Stimulated activated CD4-positive, alpha-beta T cell treated with anti-CD3 and anti-CD28 coated beads, Interleukin-4, amount 100 ng/mL, for 24 hours (primary cell): ENCODE measurements around the gene SEC16A.

Experiments
- DNase-seq: peaks from one replicate; pipeline ENCODE4 v3.0.0-alpha.2; 2020

SEC16A gene

GRCh38 chr9:136499935-136500910 is 17.4 kb upstream of the SEC16A start:
- no peak for DNase-seq

GRCh38 chr9:136499071-136499934 is 16.5 kb upstream of the SEC16A start:
- DNase-seq, result no peak

- no peak for DNase-seq
Observed at GRCh38 chr9:136497916-136498695, 15.3 kb upstream of the SEC16A start.

- no peak for DNase-seq
Observed at GRCh38 chr9:136496801-136497620, 14.2 kb upstream of the SEC16A start.

DNA sequence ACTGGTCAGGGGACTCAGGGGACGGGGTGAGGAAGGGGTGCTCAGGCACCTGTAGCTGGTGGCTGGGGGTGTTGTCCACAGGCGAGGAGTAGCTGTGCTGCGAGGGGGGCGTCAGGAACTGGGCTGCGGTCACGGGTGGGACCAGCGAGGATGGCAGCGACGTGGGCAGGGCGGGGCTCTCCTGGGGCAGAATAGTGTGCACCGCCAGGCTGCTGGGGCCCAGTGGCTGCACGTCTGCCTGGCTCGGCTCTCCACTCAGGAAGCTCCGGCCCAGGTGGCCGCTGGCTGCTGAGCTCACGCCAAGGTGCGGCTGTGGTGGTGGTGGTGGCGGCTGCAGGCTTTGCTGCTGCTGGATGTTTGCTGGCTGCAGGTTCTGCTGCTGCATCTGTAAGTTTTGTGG is 13.3 kb upstream of the SEC16A start:
- no peak for DNase-seq

DNA sequence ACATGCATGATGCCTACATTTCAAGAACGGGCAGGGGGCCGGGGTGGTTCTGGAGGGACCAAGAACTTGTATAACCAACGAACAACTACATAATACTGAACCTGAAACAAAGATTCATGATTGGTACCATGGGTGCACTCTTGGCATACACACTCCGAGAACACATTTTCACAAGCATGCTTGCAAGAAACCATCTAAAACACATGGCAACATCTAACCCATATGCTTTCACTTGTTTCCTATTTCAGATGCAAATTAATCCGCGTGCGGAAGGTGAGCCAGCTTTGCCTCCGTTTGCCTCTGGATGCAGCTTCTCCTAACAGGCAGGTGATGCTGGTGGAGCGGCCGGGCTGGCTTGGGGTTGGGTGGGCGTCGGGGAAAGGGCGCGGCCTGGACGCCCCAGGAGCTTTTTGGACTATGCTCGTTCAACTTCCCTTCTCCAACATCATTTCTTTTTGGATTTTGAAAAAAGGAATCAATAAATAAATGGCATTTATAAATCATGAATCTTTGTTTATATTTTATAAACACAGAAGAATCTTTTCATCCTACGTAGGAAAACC is 12.5 kb upstream of the SEC16A start:
- DNase-seq, result no peak

DNA sequence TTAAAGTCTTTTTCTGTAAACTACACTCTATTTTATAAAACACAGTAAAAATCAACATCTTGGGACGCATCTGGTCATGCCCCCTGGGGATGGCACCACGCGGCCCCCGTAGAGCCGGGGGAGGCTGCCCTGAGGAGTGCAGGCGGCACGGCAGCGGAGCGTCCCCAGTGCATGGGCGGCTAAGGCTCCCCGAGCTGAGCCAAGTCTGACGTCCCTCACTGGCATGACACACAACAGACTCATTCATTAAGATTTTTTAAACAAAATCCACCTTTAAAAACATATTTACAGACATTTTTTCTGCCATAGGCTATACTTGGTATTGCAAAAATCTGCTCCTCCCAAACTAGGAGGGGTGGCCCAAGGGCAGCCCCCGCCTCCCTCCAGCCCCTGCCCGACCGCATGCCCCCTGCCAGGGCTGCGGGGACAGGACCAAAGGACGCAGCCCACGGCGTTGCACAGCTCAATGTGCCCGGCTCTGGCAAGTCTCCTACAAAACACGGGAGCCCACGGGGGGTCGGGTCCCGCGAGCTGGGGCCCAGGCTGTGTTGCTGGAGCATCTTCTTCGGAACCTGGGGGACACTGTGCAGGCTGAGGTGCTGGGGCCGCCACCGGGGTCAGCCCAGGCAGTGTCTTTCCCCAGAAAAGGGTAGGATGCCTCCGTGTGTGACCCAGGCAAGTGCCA is 11.8 kb upstream of the SEC16A start:
- DNase-seq, result no peak

GRCh38 chr9:136494012-136494411 is 11.2 kb upstream of the SEC16A start:
- DNase-seq, result no peak

- DNase-seq, result no peak
Observed at GRCh38 chr9:136493567-136493971, 10.7 kb upstream of the SEC16A start.

GRCh38 chr9:136492978-136493522 is 10.2 kb upstream of the SEC16A start:
- no peak for DNase-seq

- DNase-seq, result no peak
Observed at GRCh38 chr9:136489731-136490130, 6.9 kb upstream of the SEC16A start.

GRCh38 chr9:136488247-136489214 is 5.7 kb upstream of the SEC16A start:
- DNase-seq, result peak; percentile 77

- no peak for DNase-seq
Observed at GRCh38 chr9:136487672-136488071, 4.8 kb upstream of the SEC16A start.

DNA sequence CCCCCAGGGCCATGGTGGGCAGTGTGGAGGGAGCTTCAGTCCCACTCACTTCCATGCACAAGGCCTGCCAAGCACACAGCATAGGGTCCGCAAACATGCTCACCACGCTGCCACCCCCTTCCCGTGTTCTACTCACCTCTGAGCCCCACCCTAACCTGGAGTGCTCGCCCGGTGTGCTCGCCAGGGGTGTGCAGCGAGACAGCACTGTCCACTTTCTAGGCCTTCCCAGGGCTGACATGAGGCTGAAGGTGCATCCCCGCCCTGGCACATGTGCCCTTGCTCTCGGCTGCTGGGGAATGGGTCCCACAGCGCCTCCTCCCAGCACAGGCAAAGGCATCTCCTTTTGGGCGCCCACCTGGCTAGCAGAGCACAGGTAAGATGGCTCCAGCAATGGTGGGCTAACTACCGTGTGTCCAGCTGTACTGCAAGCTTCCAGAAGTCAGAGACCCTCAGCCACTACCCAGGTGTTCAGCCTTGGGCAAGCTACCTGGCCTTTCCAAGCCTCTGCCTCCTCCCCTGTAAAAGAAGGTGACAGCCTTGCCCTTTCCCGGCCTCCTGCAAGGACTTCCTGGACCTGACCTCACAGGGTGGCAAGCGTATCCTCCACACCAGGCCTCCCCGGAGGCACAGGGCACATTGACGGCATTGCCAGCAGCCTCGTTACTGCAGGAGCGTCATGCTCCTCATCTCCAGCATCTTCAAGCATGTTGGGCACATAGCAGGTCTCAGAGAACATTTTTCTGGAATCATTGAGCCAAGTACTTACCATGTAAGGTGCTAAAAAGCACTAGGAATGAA is 4.2 kb upstream of the SEC16A start:
- no peak for DNase-seq

DNA sequence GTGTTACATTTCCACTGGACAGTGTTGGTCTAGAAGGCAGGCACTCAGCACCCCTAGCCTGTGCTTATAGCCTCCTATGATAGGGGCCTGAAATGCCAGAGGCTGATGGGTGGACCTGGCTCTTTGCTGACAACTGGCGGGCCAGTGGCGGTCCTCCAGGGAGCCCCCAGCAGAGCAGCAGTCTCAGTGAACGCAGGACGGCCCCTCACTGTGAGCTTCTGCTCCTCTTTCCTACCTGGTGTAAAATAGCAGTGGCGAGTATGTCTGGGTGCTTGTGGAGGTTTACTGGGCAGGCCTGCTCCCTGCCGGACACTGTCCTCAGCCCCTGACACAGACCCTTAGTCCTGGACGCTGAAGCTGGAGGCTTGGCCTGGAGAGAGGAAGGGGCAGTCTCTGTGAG is 3.3 kb upstream of the SEC16A start:
- DNase-seq, result no peak

DNA sequence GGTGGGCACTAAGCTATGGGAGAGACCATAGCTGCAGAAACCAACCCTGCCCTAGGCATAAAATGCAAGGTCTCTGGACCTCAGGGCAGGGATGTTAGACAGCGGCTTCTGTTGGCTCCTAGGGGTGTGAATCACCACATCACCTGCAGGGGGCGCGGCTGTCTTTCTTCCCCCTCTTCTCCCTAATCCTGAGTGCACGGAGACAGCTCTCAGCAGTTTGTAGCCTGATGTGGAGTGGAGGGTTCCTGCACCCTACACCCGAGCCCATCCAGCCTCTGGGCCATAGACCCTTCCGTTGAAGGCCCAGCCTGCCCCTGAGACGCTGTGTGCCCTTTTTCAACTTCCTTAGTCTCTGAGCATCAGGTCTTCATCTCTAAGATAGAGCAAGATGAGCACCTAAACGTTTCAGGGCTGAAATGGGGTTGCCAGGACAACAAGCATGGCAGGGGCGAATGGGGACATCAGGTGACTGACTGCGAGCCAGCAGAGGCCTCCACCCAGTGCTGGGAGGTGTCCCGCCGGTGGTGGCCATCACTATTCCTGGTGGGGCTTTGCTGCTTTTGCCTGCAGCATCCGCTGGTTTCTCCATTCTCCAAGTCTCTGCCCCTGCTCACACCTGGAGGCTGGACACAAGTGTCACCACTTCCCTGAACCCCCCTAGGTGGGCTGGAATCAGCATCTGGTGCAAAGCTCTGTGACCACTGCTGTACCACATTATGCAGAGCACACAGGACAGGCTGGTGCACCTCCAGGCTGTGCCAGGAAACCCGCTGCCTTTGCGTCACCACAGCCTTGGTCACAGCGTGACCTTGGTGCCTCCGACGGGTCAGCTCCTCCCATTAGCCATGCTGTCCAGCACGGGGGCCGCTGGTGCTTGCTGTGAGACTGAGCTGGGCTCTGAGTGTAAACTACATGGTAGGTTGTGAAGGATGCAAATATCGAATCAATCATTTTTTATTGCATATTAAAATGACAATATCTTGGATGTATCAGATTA is 2.5 kb upstream of the SEC16A start:
- DNase-seq, result peak; percentile 88
